Retinal pigment epithelial cell (primary cell): ENCODE results near the gene KIF25.
"Not testable (repeated sequence)": the region's sequence is repeated elsewhere in the genome, so short reads cannot be mapped to it uniquely, and the experiment has no call there.

Source experiments
- DNase-seq: peaks from one replicate; pipeline ENCODE4 v3.0.0-alpha.2; 2010; ENCODE audit warnings: low read depth
- H3K4me3 ChIP-seq: 2 replicates; pipeline ENCODE4 v1.5.1; 2011; ENCODE audit warnings: mild to moderate bottlenecking, low read length, control low read depth, moderate library complexity
- CTCF ChIP-seq: conservative IDR thresholded peaks from 2 replicates; pipeline ENCODE4 v1.5.1; 2011; ENCODE audit warnings: low read depth, low read length, control low read depth, inconsistent platforms

KIF25 gene

DNA sequence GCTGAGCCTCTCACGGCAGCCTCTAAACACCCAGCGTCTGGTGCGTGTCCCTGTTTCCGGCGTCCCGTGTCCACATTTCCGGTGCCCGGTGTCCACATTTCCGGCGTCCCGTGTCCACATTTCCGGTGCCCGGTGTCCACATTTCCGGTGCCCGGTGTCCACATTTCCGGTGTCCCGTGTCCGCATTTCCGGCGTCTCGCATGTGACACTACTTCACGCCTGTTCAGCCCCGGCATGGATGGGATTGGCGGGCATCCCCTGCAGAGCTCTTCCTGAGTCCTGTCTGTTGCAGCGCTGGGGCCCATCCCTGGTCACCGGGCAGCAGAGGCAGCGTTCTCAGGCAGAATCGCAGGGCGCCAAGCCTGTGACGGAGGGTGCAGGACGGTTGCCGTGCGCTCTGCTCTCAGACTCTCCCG lies 78.3 kb downstream of the KIF25 start:
- TF ChIP-seq CTCF: no peak
- no peak for DNase-seq
- H3K4me3 ChIP-seq: no peak overlapping the region

DNA sequence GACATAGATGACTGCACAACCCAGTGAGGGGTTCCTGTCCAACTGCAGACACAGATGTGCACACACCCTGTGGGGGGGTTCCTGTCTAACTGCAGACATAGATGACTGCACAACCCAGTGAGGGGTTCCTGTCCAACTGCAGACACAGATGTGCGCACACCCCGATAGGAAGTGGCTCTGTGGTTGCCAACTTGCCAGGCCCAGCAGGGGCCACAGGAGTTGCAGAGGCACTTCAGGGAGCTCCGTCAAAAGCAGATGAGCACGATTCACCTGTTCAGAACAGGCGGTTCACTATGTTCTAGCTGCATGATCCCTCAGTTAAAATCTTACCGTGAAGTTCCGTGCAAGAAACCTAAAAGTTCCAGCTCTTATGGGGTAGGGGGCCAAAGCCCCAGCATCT lies 79.9 kb downstream of the KIF25 start:
- not testable (repeated sequence) for H3K4me3 ChIP-seq, DNase-seq

- TF ChIP-seq CTCF: no peak
- no peak overlapping the region for H3K4me3 ChIP-seq
- no peak for DNase-seq
These were observed 80.9 kb downstream of the KIF25 start for GRCh38 chr6:168078175-168078942.

DNA sequence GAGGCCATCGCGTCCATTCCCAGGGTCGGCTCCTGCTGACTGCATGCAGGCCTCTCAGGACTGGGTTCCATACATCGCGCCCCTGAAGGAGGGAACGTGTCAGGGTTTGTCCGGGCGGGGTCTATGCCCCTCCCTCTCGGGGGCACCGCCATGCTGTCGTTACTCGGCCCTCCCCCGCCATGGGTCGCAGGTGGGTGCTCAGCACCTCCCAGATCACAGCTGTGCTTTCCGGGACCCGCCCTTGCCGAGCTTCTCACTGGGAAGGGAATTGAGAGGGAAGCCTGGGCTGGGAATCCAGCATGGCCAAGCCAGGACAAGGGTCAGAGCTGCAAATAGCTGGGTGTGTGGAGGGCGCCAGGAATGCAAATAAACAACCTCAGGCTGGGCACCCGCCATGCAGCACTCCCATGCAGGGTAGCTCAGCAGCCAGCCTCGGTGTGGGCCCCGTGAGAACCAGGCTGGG lies 81.5 kb downstream of the KIF25 start, which contains the start of gene FRMD1:
Gene FRMD1 (minus strand): TSS at position 270 of the 463 bp plus-strand sequence. CDS start 118 bp downstream, at position 152.
- DNase-seq: no peak
- TF ChIP-seq CTCF: no peak
- H3K4me3 ChIP-seq: no peak within 1 kb of the TSS

DNA sequence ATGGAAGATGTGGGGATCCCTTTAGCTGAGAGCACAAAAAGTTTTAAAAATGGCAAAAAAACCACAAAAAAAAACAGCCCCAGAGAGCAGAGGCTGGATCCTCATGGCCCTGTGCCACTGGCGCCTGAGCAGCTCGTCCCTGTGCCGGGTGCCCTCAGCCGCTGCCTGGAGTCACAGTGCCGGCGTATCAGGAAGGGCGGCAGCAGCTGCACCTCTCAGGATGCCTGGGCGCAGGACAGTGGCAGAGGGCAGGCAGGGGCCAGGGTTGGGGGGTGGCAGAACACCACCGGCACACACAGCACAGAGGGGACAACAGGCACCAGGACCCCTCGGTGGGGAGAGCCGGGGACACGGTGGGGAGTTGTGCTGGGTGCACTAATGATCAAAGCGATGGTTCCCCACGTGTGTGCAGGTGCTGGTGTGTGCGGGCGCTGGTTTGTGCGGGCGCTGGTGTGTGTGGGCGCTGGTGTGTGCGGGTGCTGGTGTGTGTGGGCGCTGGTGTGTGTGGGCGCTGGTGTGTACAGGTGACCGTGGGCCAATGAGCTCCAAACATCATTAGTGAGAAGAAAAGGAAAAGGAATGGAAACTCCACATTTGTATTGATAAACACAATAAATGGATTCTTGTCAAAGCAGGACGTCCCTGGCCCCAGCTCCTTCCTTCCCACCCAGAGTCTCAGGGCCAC lies 83.1 kb downstream of the KIF25 start:
- DNase-seq: no peak

DNA sequence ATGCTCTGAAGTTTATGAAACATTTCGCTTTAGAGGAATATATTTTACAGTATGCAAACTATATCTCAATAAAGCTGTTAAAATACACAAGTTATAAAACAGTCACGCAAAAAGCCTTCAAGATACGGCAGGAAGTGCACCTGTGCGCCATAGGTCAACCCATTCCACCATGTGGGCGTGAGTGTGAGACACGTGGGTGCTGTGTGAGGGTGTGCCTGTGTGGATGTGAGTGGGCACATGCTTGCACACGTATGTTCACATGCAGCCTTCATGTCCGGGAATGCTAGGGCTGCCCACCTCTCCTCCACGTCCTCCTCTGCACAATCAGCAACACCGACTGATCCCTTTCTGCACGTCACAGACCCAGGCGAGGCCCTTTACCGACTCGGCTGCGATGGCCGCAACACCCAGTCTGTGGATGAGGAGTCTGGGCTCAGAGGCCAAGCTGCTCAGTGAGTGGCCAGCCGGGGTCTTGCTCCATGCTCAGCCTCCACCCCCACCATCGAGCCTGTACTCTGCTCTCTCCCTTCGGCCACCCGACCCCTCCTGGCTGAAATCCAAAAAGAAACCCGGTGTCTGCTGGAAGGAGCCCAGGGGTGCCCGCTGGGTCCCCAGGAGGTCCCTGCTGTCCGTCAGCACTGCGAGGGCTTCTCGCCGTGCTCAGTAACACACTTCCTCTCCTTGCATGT lies 84.5 kb downstream of the KIF25 start:
- DNase-seq: no peak
- no peak overlapping the region for H3K4me3 ChIP-seq
- no peak for TF ChIP-seq CTCF

More for the DNA sequence above, 83.1 kb downstream of the KIF25 start:
- no peak overlapping the region for H3K4me3 ChIP-seq
- TF ChIP-seq CTCF: no peak

DNA sequence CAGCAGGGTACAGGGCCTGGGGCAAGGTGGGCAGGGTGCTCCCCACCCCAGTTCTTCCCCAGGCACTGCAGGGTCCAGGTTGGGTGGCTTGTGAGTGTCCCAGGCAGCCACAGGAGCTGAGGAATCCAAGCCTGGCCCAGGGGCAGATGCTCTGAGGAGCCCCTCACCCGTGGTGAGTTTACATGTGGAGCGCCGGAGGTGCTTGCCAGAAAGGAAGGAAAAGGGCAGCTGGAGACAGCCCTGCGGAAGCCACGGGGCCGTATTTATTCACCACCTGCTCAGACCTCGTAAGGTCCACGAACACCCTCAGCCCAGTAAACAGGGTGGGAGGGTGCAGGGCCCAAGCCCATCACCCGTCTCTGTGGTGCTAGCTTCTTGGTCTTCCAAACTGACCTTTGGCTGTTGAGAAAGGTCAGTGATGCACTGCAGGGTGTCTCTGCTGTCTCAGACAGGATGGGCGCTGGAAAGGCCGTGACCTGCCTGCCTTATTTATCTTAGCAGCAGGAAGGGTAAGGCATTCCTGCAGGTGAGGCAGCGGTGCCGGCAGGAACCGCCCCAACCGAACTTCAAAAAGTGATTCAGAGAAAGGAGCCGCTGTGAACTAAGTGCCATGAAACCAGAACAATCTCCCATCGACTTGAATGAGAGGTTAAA lies 85.5 kb downstream of the KIF25 start:
- DNase-seq: no peak
- no peak overlapping the region for H3K4me3 ChIP-seq
- TF ChIP-seq CTCF: no peak
